ENCODE results near the gene CA5A. TPM values are rescaled to one million over a fixed set of nuclear protein-coding genes. Genes with fewer than 3 reads are reported as not detected.

Gene CA5A
- total and polyA plus RNA-seq, 9 of the 15 experiments (the other 6 are each of a cell fraction or from before 2014, with no cell fraction given): not detected

DNA sequence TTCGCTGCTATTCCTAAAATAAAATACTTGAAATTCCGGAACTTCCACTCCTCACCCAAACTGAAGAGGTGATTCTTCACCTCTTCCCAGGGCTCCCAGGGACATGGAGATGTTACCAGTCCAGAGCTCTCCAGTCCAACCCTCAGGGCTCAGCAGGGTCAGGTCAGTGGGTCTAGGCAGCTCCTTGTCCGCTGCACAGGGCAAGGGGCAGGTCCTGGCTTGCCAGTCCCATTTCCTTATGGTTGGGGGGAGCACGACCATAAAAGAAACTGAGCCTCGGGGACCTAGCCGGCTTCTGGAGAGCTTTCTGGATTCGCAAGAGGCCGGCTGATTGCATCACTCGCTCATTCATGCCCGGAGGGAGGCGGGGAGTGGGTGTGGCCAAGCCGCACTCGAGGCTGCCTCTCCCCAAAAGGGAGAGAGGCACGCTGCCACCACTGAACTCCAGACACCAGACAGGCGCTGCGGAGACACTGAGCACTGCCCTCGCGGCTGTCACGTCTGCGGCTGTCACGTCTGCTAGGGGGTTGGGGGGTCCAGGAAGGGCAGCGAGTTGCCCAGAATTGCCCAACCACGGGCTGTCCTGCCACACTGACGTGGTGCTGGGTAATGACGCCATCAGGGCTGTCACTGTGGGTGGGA is 82.8 kb downstream of the CA5A start (continued):
- TF ChIP-seq ZFP30 (CRISPR knock-in tag; IDR thresholded peaks at IDR 0.05; ENCODE audit: borderline replicate concordance): no peak
- TF ChIP-seq, protein P1, sequence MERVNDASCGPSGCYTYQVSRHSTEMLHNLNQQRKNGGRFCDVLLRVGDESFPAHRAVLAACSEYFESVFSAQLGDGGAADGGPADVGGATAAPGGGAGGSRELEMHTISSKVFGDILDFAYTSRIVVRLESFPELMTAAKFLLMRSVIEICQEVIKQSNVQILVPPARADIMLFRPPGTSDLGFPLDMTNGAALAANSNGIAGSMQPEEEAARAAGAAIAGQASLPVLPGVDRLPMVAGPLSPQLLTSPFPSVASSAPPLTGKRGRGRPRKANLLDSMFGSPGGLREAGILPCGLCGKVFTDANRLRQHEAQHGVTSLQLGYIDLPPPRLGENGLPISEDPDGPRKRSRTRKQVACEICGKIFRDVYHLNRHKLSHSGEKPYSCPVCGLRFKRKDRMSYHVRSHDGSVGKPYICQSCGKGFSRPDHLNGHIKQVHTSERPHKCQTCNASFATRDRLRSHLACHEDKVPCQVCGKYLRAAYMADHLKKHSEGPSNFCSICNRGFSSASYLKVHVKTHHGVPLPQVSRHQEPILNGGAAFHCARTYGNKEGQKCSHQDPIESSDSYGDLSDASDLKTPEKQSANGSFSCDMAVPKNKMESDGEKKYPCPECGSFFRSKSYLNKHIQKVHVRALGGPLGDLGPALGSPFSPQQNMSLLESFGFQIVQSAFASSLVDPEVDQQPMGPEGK (CRISPR knock-in tag; IDR thresholded peaks at IDR 0.05; ENCODE audit: borderline replicate concordance): no peak
- TF ChIP-seq ZFX (CRISPR knock-in tag; IDR thresholded peaks at IDR 0.05): no peak; the same call in 1 of the 2 replicates
- no peak; the same call in 1 of the 2 replicates for TF ChIP-seq ZNF197 (CRISPR knock-in tag; IDR thresholded peaks at IDR 0.05; ENCODE audit: low read depth)
- TF ChIP-seq BHLHE40 (IDR thresholded peaks at IDR 0.05; ENCODE audit: low read length): peak; percentile 58; the same call in 1 of the 2 replicates
- no peak for TF ChIP-seq ZNF282 (CRISPR knock-in tag; IDR thresholded peaks at IDR 0.05)
- TF ChIP-seq, protein P2, sequence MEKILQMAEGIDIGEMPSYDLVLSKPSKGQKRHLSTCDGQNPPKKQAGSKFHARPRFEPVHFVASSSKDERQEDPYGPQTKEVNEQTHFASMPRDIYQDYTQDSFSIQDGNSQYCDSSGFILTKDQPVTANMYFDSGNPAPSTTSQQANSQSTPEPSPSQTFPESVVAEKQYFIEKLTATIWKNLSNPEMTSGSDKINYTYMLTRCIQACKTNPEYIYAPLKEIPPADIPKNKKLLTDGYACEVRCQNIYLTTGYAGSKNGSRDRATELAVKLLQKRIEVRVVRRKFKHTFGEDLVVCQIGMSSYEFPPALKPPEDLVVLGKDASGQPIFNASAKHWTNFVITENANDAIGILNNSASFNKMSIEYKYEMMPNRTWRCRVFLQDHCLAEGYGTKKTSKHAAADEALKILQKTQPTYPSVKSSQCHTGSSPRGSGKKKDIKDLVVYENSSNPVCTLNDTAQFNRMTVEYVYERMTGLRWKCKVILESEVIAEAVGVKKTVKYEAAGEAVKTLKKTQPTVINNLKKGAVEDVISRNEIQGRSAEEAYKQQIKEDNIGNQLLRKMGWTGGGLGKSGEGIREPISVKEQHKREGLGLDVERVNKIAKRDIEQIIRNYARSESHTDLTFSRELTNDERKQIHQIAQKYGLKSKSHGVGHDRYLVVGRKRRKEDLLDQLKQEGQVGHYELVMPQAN (IDR thresholded peaks at IDR 0.05; ENCODE audit: borderline replicate concordance): peak; percentile 27; the same call in 1 of the 2 replicates
- no peak for TF ChIP-seq TGIF2 (CRISPR knock-in tag; IDR thresholded peaks at IDR 0.05)
- TF ChIP-seq, protein P3, sequence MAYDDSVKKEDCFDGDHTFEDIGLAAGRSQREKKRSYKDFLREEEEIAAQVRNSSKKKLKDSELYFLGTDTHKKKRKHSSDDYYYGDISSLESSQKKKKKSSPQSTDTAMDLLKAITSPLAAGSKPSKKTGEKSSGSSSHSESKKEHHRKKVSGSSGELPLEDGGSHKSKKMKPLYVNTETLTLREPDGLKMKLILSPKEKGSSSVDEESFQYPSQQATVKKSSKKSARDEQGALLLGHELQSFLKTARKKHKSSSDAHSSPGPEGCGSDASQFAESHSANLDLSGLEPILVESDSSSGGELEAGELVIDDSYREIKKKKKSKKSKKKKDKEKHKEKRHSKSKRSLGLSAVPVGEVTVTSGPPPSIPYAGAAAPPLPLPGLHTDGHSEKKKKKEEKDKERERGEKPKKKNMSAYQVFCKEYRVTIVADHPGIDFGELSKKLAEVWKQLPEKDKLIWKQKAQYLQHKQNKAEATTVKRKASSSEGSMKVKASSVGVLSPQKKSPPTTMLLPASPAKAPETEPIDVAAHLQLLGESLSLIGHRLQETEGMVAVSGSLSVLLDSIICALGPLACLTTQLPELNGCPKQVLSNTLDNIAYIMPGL (CRISPR knock-in tag; IDR thresholded peaks at IDR 0.05): no peak
- TF ChIP-seq POLR2H (tag; IDR thresholded peaks at IDR 0.05; ENCODE audit: low read depth): peak; percentile 71
- TF ChIP-seq MYC (IDR thresholded peaks at IDR 0.05; ENCODE audit: low read depth, low read length): peak; percentile 97
- no peak for TF ChIP-seq MYC (CRISPR knock-in tag; IDR thresholded peaks at IDR 0.05; ENCODE audit: borderline replicate concordance, low read depth)
- TF ChIP-seq FIP1L1 (IDR thresholded peaks at IDR 0.05; ENCODE audit: low read depth, low read length, poor library complexity, severe bottlenecking): peak; percentile 67
- peak in 1 of 2 experiments; percentile 24; a peak in 1 of 4 replicates for TF ChIP-seq TBL1XR1 (IDR thresholded peaks at IDR 0.05; ENCODE audit: low read length in 2 of 2)
- TF ChIP-seq CREM (IDR thresholded peaks at IDR 0.05; ENCODE audit: low read depth): peak; percentile 78; the same call in 1 of the 2 replicates
- TF ChIP-seq CTBP1 (IDR thresholded peaks at IDR 0.05; ENCODE audit: borderline replicate concordance): peak; percentile 42
- TF ChIP-seq, protein P4, sequence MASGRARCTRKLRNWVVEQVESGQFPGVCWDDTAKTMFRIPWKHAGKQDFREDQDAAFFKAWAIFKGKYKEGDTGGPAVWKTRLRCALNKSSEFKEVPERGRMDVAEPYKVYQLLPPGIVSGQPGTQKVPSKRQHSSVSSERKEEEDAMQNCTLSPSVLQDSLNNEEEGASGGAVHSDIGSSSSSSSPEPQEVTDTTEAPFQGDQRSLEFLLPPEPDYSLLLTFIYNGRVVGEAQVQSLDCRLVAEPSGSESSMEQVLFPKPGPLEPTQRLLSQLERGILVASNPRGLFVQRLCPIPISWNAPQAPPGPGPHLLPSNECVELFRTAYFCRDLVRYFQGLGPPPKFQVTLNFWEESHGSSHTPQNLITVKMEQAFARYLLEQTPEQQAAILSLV (tag; IDR thresholded peaks at IDR 0.05): peak; percentile 93
- no peak for TF ChIP-seq MTA2 (IDR thresholded peaks at IDR 0.05; ENCODE audit: low read depth)
- peak; percentile 76; the same call in 1 of the 2 replicates for TF ChIP-seq BRD4 (IDR thresholded peaks at IDR 0.05)

Data from K562 (cell line).